Transverse colon (tissue), 4 donors: ENCODE data around the gene DUSP15. TPM values are rescaled to one million over a fixed set of nuclear protein-coding genes. Genes with fewer than 3 reads are reported as not detected.

ENCODE experiments used
- DNase-seq: peaks from one replicate; pipeline ENCODE4 v3.0.0-alpha.2; 2019
- H3K27ac ChIP-seq, 4 donors: fragments of 200-600 bp; sonication (generic); 2 replicates each; pipeline ENCODE4 v1.5.1; 2016 to 2018; ENCODE audit warnings: inconsistent platforms in 4 of 4
- H3K27me3 ChIP-seq: fragments of 200-600 bp; sonication (generic); 2 replicates; pipeline ENCODE4 v1.5.1; 2017; ENCODE audit warnings: inconsistent platforms
- H3K36me3 ChIP-seq, 4 donors: fragments of 200-600 bp; sonication (generic); 2 replicates each; pipeline ENCODE4 v1.5.1; 2017 to 2019; ENCODE audit warnings: inconsistent platforms in 4 of 4
- H3K4me1 ChIP-seq, 4 donors: fragments of 200-600 bp; sonication (generic); 2 replicates each; pipeline ENCODE4 v1.5.1; 2017 to 2020; ENCODE audit warnings: inconsistent platforms in 4 of 4
- H3K4me3 ChIP-seq, 4 donors: fragments of 200-600 bp; sonication (generic); 1 replicate in 1 of 4; 2 replicates in 3 of 4; pipeline versions ENCODE4 v1.5.1 to v1.6.1; 2017 to 2019; ENCODE audit warnings: inconsistent platforms in 4 of 4
- H3K9me3 ChIP-seq, 2 donors: fragments of 200-600 bp; sonication (generic); 2 replicates each; pipeline ENCODE4 v1.5.1; 2017 to 2019; ENCODE audit warnings: inconsistent platforms in 2 of 2
- EP300 ChIP-seq: sonication (generic); formaldehyde crosslinking; IDR thresholded peaks from one replicate; pipeline ENCODE4 v1.6.1; 2017; ENCODE audit warnings: antibody characterized with exemption, low read depth
- POLR2A ChIP-seq: fragments of 450-650 bp; IDR thresholded peaks from one replicate; pipeline ENCODE4 v1.6.1; 2016; ENCODE audit warnings: antibody characterized with exemption, mild to moderate bottlenecking, moderate library complexity
- POLR2AphosphoS5 ChIP-seq, 3 donors: sonication (generic); formaldehyde crosslinking; IDR thresholded peaks; one replicate each; pipeline ENCODE4 v1.6.1; 2016; ENCODE audit warnings: antibody characterized with exemption in 3 of 3
- WGBS, 2 donors: methylation state at CpG; one replicate each; pipeline ENCODE4 v1.1.5; 2018; ENCODE audit warnings: low coverage in 1 of 2; 5-methylcytosine and 5-hydroxymethylcytosine counted together
- in situ Hi-C, 4 donors: fragments of 200-750 bp; cut with MboI; loops; one replicate each; pipeline versions ENCODE4 v1.15.0 to v1.15.1; 2017; ENCODE audit warnings: low sequenced_read_pairs in 3 of 4, low pct_ligation_motif_present in 1 of 4, low pct_unique_long_range_greater_than_20kb in 1 of 4
- intact Hi-C: fragments of 100-400 bp; cut with DNase I; formaldehyde crosslinking; loops from one replicate; pipeline ENCODE4 v1.15.1; 2023; ENCODE audit warnings: low total_unique reads
- total RNA-seq, 4 donors: library from RNA; depleted of rRNA; stranded (reverse); fragments of >200 nt; gene quantifications; one replicate each; pipeline ENCODE4 v1.1.0, GENCODE V29; 2016
- TF ChIP-seq, protein P1 (sequence below), 5 experiments: fragments of 200-600 bp in 3 of 5; fragments of 450-650 bp in 2 of 5; sonication (generic) in 3 of 5; IDR thresholded peaks; 1 replicate in 2 of 5; 2 replicates in 3 of 5; pipeline ENCODE4 v1.5.1; 2016 to 2017; ENCODE audit warnings: antibody characterized with exemption in 5 of 5, inconsistent platforms in 3 of 5, mild to moderate bottlenecking in 2 of 5, moderate library complexity in 1 of 5

DUSP15 gene
- total RNA-seq, 4 donors from 2014 or later = 1.1 TPM; not detected in 3

- TF ChIP-seq EP300 (no peak), POLR2A (no peak), POLR2AphosphoS5 (IDR thresholded peaks at IDR 0.05) (no peak)
- TF ChIP-seq, protein P1, sequence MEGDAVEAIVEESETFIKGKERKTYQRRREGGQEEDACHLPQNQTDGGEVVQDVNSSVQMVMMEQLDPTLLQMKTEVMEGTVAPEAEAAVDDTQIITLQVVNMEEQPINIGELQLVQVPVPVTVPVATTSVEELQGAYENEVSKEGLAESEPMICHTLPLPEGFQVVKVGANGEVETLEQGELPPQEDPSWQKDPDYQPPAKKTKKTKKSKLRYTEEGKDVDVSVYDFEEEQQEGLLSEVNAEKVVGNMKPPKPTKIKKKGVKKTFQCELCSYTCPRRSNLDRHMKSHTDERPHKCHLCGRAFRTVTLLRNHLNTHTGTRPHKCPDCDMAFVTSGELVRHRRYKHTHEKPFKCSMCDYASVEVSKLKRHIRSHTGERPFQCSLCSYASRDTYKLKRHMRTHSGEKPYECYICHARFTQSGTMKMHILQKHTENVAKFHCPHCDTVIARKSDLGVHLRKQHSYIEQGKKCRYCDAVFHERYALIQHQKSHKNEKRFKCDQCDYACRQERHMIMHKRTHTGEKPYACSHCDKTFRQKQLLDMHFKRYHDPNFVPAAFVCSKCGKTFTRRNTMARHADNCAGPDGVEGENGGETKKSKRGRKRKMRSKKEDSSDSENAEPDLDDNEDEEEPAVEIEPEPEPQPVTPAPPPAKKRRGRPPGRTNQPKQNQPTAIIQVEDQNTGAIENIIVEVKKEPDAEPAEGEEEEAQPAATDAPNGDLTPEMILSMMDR (IDR thresholded peaks at IDR 0.05) = no peak
- Histone ChIP-seq H3K36me3 (no peaks in the 10 kb centered on the region), H3K4me3 (no peak overlapping the region), H3K27ac (no peak overlapping the region), H3K27me3 (no peaks in the 10 kb centered on the region), H3K9me3 (no peaks in the 10 kb centered on the region), H3K4me1 (no peaks in the 10 kb centered on the region)
- no peak for DNase-seq
- intact Hi-C loops (no loop called here), in situ Hi-C loops (no loop called here)
- WGBS, 2 donors = 88% methylated on average over 9 of the region's 9 CpGs; no CpG with 5 or more reads in 1 of the 2 donors
Measured at GRCh38 chr20:31897541-31897940, 27.2 kb upstream of the DUSP15 start.

- in situ Hi-C loops = no loop called here
- H3K27ac ChIP-seq = peak overlapping the region in 1 of 4 donors; percentile 49
- WGBS, 2 donors = 73 to 91% methylated on average over 2 to 9 of the region's 9 CpGs
- no peaks in the 10 kb centered on the region for H3K4me1 ChIP-seq
- no peaks in the 10 kb centered on the region for H3K27me3 ChIP-seq
- H3K4me3 ChIP-seq = no peak overlapping the region
- TF ChIP-seq POLR2AphosphoS5 (IDR thresholded peaks at IDR 0.05) (no peak), POLR2A (no peak), EP300 (no peak)
- TF ChIP-seq, protein P1 (IDR thresholded peaks at IDR 0.05) = no peak
- DNase-seq = no peak
- H3K9me3 ChIP-seq = no peaks in the 10 kb centered on the region
- H3K36me3 ChIP-seq = no peaks in the 10 kb centered on the region
- intact Hi-C loops = no loop called here
Measured at GRCh38 chr20:31896049-31896448, 25.7 kb upstream of the DUSP15 start.

DNA sequence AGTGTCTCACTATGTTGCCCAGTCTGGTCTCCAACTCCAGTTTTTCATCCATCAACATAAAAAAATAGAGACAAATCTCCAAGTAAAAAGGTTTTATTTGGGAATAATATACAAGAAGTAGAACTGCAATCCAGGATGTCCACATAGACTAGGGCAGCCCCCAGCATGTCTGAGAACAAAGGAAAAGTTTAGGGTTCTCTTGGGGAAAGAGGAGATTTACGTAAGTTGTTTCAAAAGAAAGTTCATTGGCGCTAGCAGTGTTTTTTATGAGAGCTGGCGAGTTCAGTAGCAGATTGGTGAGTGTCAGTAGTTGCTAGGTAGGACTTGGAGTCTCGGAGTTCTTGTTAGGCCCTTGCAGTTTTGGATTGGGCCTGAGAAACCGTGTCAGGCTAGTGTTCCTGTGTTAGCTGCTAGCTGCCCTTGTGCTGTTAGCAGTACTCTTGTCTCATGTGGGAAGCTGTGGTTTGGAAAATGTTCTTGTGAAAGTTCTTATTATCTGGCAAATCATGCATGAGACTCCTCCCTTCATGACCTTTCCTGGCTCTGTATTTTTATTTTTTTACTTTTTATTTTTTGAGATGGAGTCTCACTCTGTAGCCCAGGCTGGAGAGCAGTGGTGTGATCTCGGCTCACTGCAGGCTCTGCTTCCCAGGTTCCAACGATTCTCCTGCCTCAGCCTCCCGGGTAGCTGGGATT, 24.8 kb upstream of the DUSP15 start:
- Histone ChIP-seq H3K9me3 (no peaks in the 10 kb centered on the region), H3K36me3 (no peaks in the 10 kb centered on the region), H3K27ac (peak overlapping the region in 3 of 4 donors; percentile 31 to 73 (median 49)), H3K4me3 (no peak overlapping the region), H3K27me3 (no peaks in the 10 kb centered on the region), H3K4me1 (no peaks in the 10 kb centered on the region)
- in situ Hi-C loops (no loop called here), intact Hi-C loops (no loop called here)
- 0 to 41% methylated on average over 1 to 8 of the region's 8 CpGs for WGBS, 2 donors
- peak; percentile 45 for DNase-seq
- TF ChIP-seq POLR2A (no peak), POLR2AphosphoS5 (IDR thresholded peaks at IDR 0.05) (no peak), EP300 (no peak)
- TF ChIP-seq, protein P1 (IDR thresholded peaks at IDR 0.05) = no peak

DNA sequence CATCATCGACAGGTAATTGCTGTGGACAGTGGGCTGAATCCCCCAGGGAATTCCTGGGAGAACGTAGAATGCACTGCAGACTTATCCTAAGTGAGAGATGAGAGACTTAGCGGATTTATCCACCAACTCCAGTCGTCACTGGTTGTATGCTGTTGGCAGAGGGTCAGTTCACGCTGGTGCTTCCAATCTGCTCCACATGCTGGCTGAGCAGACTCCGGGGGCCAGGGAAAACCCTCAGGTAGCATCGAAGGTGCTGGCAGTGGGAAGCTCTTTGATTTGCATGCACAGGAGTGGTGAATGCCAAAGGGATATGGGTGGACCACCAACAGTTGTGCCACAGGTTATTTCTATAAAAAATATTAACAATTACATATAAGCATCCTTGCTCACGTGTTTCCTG, 20.3 kb upstream of the DUSP15 start:
- intact Hi-C loops = no loop called here
- H3K9me3 ChIP-seq = no peaks in the 10 kb centered on the region
- in situ Hi-C loops = no loop called here
- H3K27me3 ChIP-seq = no peaks in the 10 kb centered on the region
- DNase-seq = no peak
- no peak overlapping the region for H3K27ac ChIP-seq
- WGBS, 2 donors = 72 to 75% methylated on average over 4 to 8 of the region's 8 CpGs
- TF ChIP-seq, protein P1 (IDR thresholded peaks at IDR 0.05) = no peak
- TF ChIP-seq EP300 (no peak), POLR2A (no peak), POLR2AphosphoS5 (IDR thresholded peaks at IDR 0.05) (no peak)
- H3K4me1 ChIP-seq = no peaks in the 10 kb centered on the region
- H3K36me3 ChIP-seq = no peaks in the 10 kb centered on the region
- no peak overlapping the region for H3K4me3 ChIP-seq
